Astrocyte of the spinal cord (primary cell): ENCODE measurements around the gene SEC24A.
"Not testable (repeated sequence)": the region's sequence is repeated elsewhere in the genome, so short reads cannot be mapped to it uniquely, and the experiment has no call there.

Source experiments
- DNase-seq: peaks from one replicate; pipeline ENCODE4 v3.0.0; 2011; ENCODE audit warnings: low read depth, low spot score
- H3K4me3 ChIP-seq: 2 replicates; pipeline ENCODE4 v1.5.1; 2011; ENCODE audit warnings: low read depth, mild to moderate bottlenecking, low read length, moderate library complexity
- CTCF ChIP-seq: IDR thresholded peaks from 2 replicates; pipeline ENCODE4 v1.5.1; 2012; ENCODE audit warnings: low read depth, mild to moderate bottlenecking, low read length, inconsistent platforms
- in situ Hi-C: cut with HindIII; loops from 2 replicates; pipeline ENCODE4 v1.10.0; 2017; ENCODE audit warnings: low sequenced_read_pairs

The SEC24A gene

GRCh38 chr5:134648425-134649162 lies at the start of gene SEC24A:
SEC24A (plus strand) TSS chr5:134648785; CDS start chr5:134649077, 292 bp downstream.
- H3K4me3 ChIP-seq: peak within 1 kb of the TSS; percentile 79
- TF ChIP-seq CTCF: no peak
- DNase-seq: peak; percentile 84
- in situ Hi-C loops: no loop called here

GRCh38 chr5:134599820-134600219 lies 48.8 kb upstream of the SEC24A start:
- H3K4me3 ChIP-seq, DNase-seq, in situ Hi-C loops: not testable (repeated sequence)

- DNase-seq: peak; percentile 55
- in situ Hi-C loops: no loop called here
- no peak for TF ChIP-seq CTCF
- H3K4me3 ChIP-seq: no peak overlapping the region
These were observed 48.0 kb upstream of the SEC24A start for GRCh38 chr5:134600600-134600999.

GRCh38 chr5:134603059-134603458 lies 45.5 kb upstream of the SEC24A start:
- peak; percentile 12 for DNase-seq
- no peak overlapping the region for H3K4me3 ChIP-seq
- in situ Hi-C loops: no loop called here
- TF ChIP-seq CTCF: no peak

GRCh38 chr5:134604908-134605307 lies 43.7 kb upstream of the SEC24A start:
- no peak for DNase-seq
- no peak for TF ChIP-seq CTCF
- in situ Hi-C loops: no loop called here
- H3K4me3 ChIP-seq: no peak overlapping the region

- no peak for TF ChIP-seq CTCF
- no peak for DNase-seq
- in situ Hi-C loops: no loop called here
- H3K4me3 ChIP-seq: no peak overlapping the region
These were observed 41.9 kb upstream of the SEC24A start for GRCh38 chr5:134606726-134607125.

GRCh38 chr5:134608555-134608954 lies 40.0 kb upstream of the SEC24A start:
- no peak overlapping the region for H3K4me3 ChIP-seq
- TF ChIP-seq CTCF: no peak
- no peak for DNase-seq
- in situ Hi-C loops: no loop called here
